H9 (cell line): ENCODE data around the gene CTSE. TPM values are rescaled to one million over a fixed set of nuclear protein-coding genes. Genes with fewer than 3 reads are reported as not detected.

Experiments used
- DNase-seq: peaks from one replicate; pipeline ENCODE4 v3.0.0-alpha.2; 2017
- H2AFZ ChIP-seq: one replicate; pipeline ENCODE4 v1.6.1; 2013; ENCODE audit warnings: mild to moderate bottlenecking, low read length, control low read depth, moderate library complexity
- H2AK5ac ChIP-seq: 2 replicates; pipeline ENCODE4 v1.6.1; 2013; ENCODE audit warnings: low read length, control low read depth, mixed read lengths; ENCODE audit not compliant: insufficient read length
- H2BK120ac ChIP-seq: one replicate; pipeline ENCODE4 v1.6.1; 2013; ENCODE audit warnings: low read depth, mild to moderate bottlenecking, low read length, control low read depth, inconsistent platforms; ENCODE audit not compliant: poor library complexity, severe bottlenecking
- H2BK12ac ChIP-seq: 2 replicates; pipeline ENCODE4 v1.6.1; 2013; ENCODE audit warnings: low read length, control low read depth, mixed read lengths, low read depth; ENCODE audit not compliant: insufficient read length
- H2BK15ac ChIP-seq: 2 replicates; pipeline ENCODE4 v1.6.1; 2013; ENCODE audit warnings: low read depth, low read length, control low read depth
- H2BK20ac ChIP-seq: one replicate; pipeline ENCODE4 v1.6.1; 2013; ENCODE audit warnings: low read depth, mild to moderate bottlenecking, low read length, control low read depth, inconsistent platforms; ENCODE audit not compliant: poor library complexity, severe bottlenecking
- H2BK5ac ChIP-seq: 2 replicates; pipeline ENCODE4 v1.6.1; 2013; ENCODE audit warnings: low read length, control low read depth, mixed read lengths; ENCODE audit not compliant: insufficient read length
- H3K14ac ChIP-seq: 2 replicates; pipeline ENCODE4 v1.6.1; 2013; ENCODE audit warnings: low read length, control low read depth; ENCODE audit not compliant: insufficient read depth
- H3K18ac ChIP-seq: 2 replicates; pipeline ENCODE4 v1.6.1; 2013; ENCODE audit warnings: low read depth, mild to moderate bottlenecking, mixed read lengths, low read length, control low read depth; ENCODE audit not compliant: insufficient read length
- H3K23ac ChIP-seq: 2 replicates; pipeline ENCODE4 v1.6.1; 2013; ENCODE audit warnings: low read length, control low read depth, mixed read lengths, low read depth; ENCODE audit not compliant: insufficient read length
- H3K23me2 ChIP-seq: 2 replicates; pipeline ENCODE4 v1.6.1; 2013; ENCODE audit warnings: low read depth, mild to moderate bottlenecking, mixed read lengths, low read length, control low read depth; ENCODE audit not compliant: insufficient read length, poor library complexity, severe bottlenecking
- H3K27ac ChIP-seq: 2 replicates; pipeline ENCODE4 v1.5.1; 2013; ENCODE audit warnings: low read length, control low read depth, mixed read lengths, low read depth; ENCODE audit not compliant: insufficient read length
- H3K27me3 ChIP-seq: 2 replicates; pipeline ENCODE4 v1.6.1; 2013; ENCODE audit warnings: low read length, control low read depth, inconsistent platforms; ENCODE audit not compliant: insufficient read depth
- H3K4ac ChIP-seq: 2 replicates; pipeline ENCODE4 v1.6.1; 2013; ENCODE audit warnings: low read depth, mild to moderate bottlenecking, control low read depth, inconsistent platforms, low read length, moderate library complexity
- H3K4me1 ChIP-seq: 2 replicates; pipeline ENCODE4 v1.6.1; 2013; ENCODE audit warnings: low read length, control low read depth, inconsistent platforms; ENCODE audit not compliant: insufficient read depth
- H3K4me2 ChIP-seq: 2 replicates; pipeline ENCODE4 v1.6.1; 2013; ENCODE audit warnings: low read length, control low read depth, mixed read lengths; ENCODE audit not compliant: insufficient read length, insufficient read depth
- H3K56ac ChIP-seq: 2 replicates; pipeline ENCODE4 v1.6.1; 2013; ENCODE audit warnings: low read depth, mild to moderate bottlenecking, mixed read lengths, low read length, control low read depth; ENCODE audit not compliant: insufficient read length
- H3K79me1 ChIP-seq: 2 replicates; pipeline ENCODE4 v1.6.1; 2013; ENCODE audit warnings: low read depth, mild to moderate bottlenecking, moderate library complexity, low read length, control low read depth, inconsistent platforms; ENCODE audit not compliant: insufficient read depth, poor library complexity, severe bottlenecking
- H3K79me2 ChIP-seq: 2 replicates; pipeline ENCODE4 v1.6.1; 2013; ENCODE audit warnings: low read length, control low read depth, inconsistent platforms; ENCODE audit not compliant: insufficient read depth
- H3K9ac ChIP-seq: 2 replicates; pipeline ENCODE4 v1.6.1; 2013; ENCODE audit warnings: low read length, control low read depth, mixed read lengths; ENCODE audit not compliant: insufficient read length; ENCODE audit errors: extremely low read depth
- H3K9me3 ChIP-seq: one replicate; pipeline ENCODE4 v1.6.1; 2013; ENCODE audit warnings: low read depth, low read length, inconsistent platforms; ENCODE audit not compliant: control insufficient read depth
- H3T11ph ChIP-seq: one replicate; pipeline ENCODE4 v1.6.1; 2013; ENCODE audit warnings: mild to moderate bottlenecking, low read length, control low read depth, inconsistent platforms
- H4K20me1 ChIP-seq: one replicate; pipeline ENCODE4 v1.6.1; 2013; ENCODE audit not compliant: control insufficient read depth, insufficient read length, insufficient read depth
- H4K5ac ChIP-seq: 2 replicates; pipeline ENCODE4 v1.6.1; 2013; ENCODE audit warnings: low read depth, mild to moderate bottlenecking, mixed read lengths, low read length, control low read depth; ENCODE audit not compliant: insufficient read length
- H4K8ac ChIP-seq: replicated peaks from 2 replicates; pipeline ENCODE4 v1.6.1; 2013; ENCODE audit warnings: low read length, control low read depth, mixed read lengths, low read depth; ENCODE audit not compliant: insufficient read length
- H4K91ac ChIP-seq: 2 replicates; pipeline ENCODE4 v1.6.1; 2013; ENCODE audit warnings: low read depth, mild to moderate bottlenecking, moderate library complexity, mixed read lengths, low read length, control low read depth; ENCODE audit not compliant: insufficient read length
- H3K27ac Mint-ChIP-seq, 3 experiments: 2 replicates in 2 of 3; 3 replicates in 1 of 3; pipeline ENCODE4 v1.8.0; 2020 to 2021; ENCODE audit warnings: mixed read lengths in 3 of 3, mild to moderate bottlenecking in 1 of 3, moderate library complexity in 1 of 3
- H3K27me3 Mint-ChIP-seq: 2 replicates; pipeline ENCODE4 v1.8.0; 2021; ENCODE audit warnings: low read depth, mild to moderate bottlenecking, moderate library complexity, mixed read lengths
- H3K36me3 Mint-ChIP-seq, 3 experiments: 2 replicates in 2 of 3; 3 replicates in 1 of 3; pipeline ENCODE4 v1.8.0; 2020 to 2021; ENCODE audit warnings: low read depth in 3 of 3, mixed read lengths in 3 of 3; ENCODE audit not compliant: insufficient read depth in 1 of 3
- H3K4me1 Mint-ChIP-seq, 2 experiments: 2 replicates each; pipeline ENCODE4 v1.8.0; 2020; ENCODE audit warnings: mixed read lengths in 2 of 2
- H3K4me3 Mint-ChIP-seq, 2 experiments: 2 replicates in 1 of 2; 3 replicates in 1 of 2; pipeline ENCODE4 v1.8.0; 2020 to 2021; ENCODE audit warnings: mild to moderate bottlenecking in 2 of 2, mixed read lengths in 2 of 2, moderate library complexity in 1 of 2
- H3K9me3 Mint-ChIP-seq, 2 experiments: 2 replicates in 1 of 2; 3 replicates in 1 of 2; pipeline ENCODE4 v1.8.0; 2020; ENCODE audit warnings: mild to moderate bottlenecking in 2 of 2, mixed read lengths in 2 of 2, moderate library complexity in 1 of 2
- CTCF ChIP-seq: fragments of 200-600 bp; sonication (generic); conservative IDR thresholded peaks from 3 replicates; pipeline ENCODE4 v1.8.0; 2021; ENCODE audit warnings: antibody characterized with exemption, mild to moderate bottlenecking
- WGBS: extraction: QIAGEN DNeasy Blood & Tissue Kit; methylation state at CpG from one replicate; pipeline ENCODE4 v1.1.7; 2013; ENCODE audit warnings: missing lambda C conversion rate, low lambda C conversion rate, mixed read lengths; ENCODE audit not compliant: insufficient read length; ENCODE audit errors: extremely low coverage; 5-methylcytosine and 5-hydroxymethylcytosine counted together
- total RNA-seq: library from RNA; stranded (reverse); gene quantifications from 2 replicates; pipeline ENCODE4 v1.2.1, GENCODE V29; 2021

The CTSE gene
- total RNA-seq, 1 experiment from 2014 or later: not detected

- Mint-ChIP-seq H3K27ac (no peak overlapping the region), H3K36me3 (no peaks in the 10 kb centered on the region), H3K4me1 (peaks cover 4% of the 10 kb centered on the region in 2 experiments), H3K9me3 (no peaks in the 10 kb centered on the region), H3K27me3 (no peaks in the 10 kb centered on the region; the same call in 1 of the 2 replicates), H3K4me3 (no peak overlapping the region)
- Histone ChIP-seq H3K56ac (no peak overlapping the region), H2AK5ac (no peak overlapping the region), H3K4me1 (no peaks in the 10 kb centered on the region), H2BK20ac (no peak overlapping the region), H3K27me3 (no peaks in the 10 kb centered on the region), H4K20me1 (no peaks in the 10 kb centered on the region), H3K4me2 (no peak overlapping the region), H4K5ac (no peak overlapping the region), H2AFZ (no peak overlapping the region), H4K91ac (no peak overlapping the region), H3K9me3 (no peaks in the 10 kb centered on the region), H3K79me1 (no peaks in the 10 kb centered on the region), H3K4ac (no peak overlapping the region), H4K8ac (no peak overlapping the region), H3K27ac (no peak overlapping the region), H2BK120ac (no peak overlapping the region), H2BK12ac (no peak overlapping the region), H3K23ac (no peak overlapping the region), H3T11ph (no peak overlapping the region), H3K23me2 (no peaks in the 10 kb centered on the region), H2BK15ac (no peak overlapping the region), H2BK5ac (no peak overlapping the region), H3K9ac (no peak overlapping the region), H3K79me2 (no peaks in the 10 kb centered on the region), H3K14ac (no peak overlapping the region), H3K18ac (no peak overlapping the region)
- no CpG with 5 or more reads among the region's 17 CpGs for WGBS
- peak; percentile 65 for DNase-seq
- TF ChIP-seq CTCF: no peak
Observed at GRCh38 chr1:206012086-206012859, 11.4 kb downstream of the CTSE start.
